H9 (cell line): ENCODE results near the gene CADM1. TPM values are rescaled to one million over a fixed set of nuclear protein-coding genes. Genes with fewer than 3 reads are reported as not detected.

ENCODE experiments used
- DNase-seq: peaks from one replicate; pipeline ENCODE4 v3.0.0-alpha.2; 2017
- H2AFZ ChIP-seq: one replicate; pipeline ENCODE4 v1.6.1; 2013; ENCODE audit warnings: mild to moderate bottlenecking, low read length, control low read depth, moderate library complexity
- H2AK5ac ChIP-seq: 2 replicates; pipeline ENCODE4 v1.6.1; 2013; ENCODE audit warnings: low read length, control low read depth, mixed read lengths; ENCODE audit not compliant: insufficient read length
- H2BK120ac ChIP-seq: one replicate; pipeline ENCODE4 v1.6.1; 2013; ENCODE audit warnings: low read depth, mild to moderate bottlenecking, low read length, control low read depth, inconsistent platforms; ENCODE audit not compliant: poor library complexity, severe bottlenecking
- H2BK12ac ChIP-seq: 2 replicates; pipeline ENCODE4 v1.6.1; 2013; ENCODE audit warnings: low read length, control low read depth, mixed read lengths, low read depth; ENCODE audit not compliant: insufficient read length
- H2BK15ac ChIP-seq: 2 replicates; pipeline ENCODE4 v1.6.1; 2013; ENCODE audit warnings: low read depth, low read length, control low read depth
- H2BK20ac ChIP-seq: one replicate; pipeline ENCODE4 v1.6.1; 2013; ENCODE audit warnings: low read depth, mild to moderate bottlenecking, low read length, control low read depth, inconsistent platforms; ENCODE audit not compliant: poor library complexity, severe bottlenecking
- H2BK5ac ChIP-seq: 2 replicates; pipeline ENCODE4 v1.6.1; 2013; ENCODE audit warnings: low read length, control low read depth, mixed read lengths; ENCODE audit not compliant: insufficient read length
- H3K14ac ChIP-seq: 2 replicates; pipeline ENCODE4 v1.6.1; 2013; ENCODE audit warnings: low read length, control low read depth; ENCODE audit not compliant: insufficient read depth
- H3K18ac ChIP-seq: 2 replicates; pipeline ENCODE4 v1.6.1; 2013; ENCODE audit warnings: low read depth, mild to moderate bottlenecking, mixed read lengths, low read length, control low read depth; ENCODE audit not compliant: insufficient read length
- H3K23ac ChIP-seq: 2 replicates; pipeline ENCODE4 v1.6.1; 2013; ENCODE audit warnings: low read length, control low read depth, mixed read lengths, low read depth; ENCODE audit not compliant: insufficient read length
- H3K23me2 ChIP-seq: 2 replicates; pipeline ENCODE4 v1.6.1; 2013; ENCODE audit warnings: low read depth, mild to moderate bottlenecking, mixed read lengths, low read length, control low read depth; ENCODE audit not compliant: insufficient read length, poor library complexity, severe bottlenecking
- H3K27ac ChIP-seq: 2 replicates; pipeline ENCODE4 v1.5.1; 2013; ENCODE audit warnings: low read length, control low read depth, mixed read lengths, low read depth; ENCODE audit not compliant: insufficient read length
- H3K27me3 ChIP-seq: 2 replicates; pipeline ENCODE4 v1.6.1; 2013; ENCODE audit warnings: low read length, control low read depth, inconsistent platforms; ENCODE audit not compliant: insufficient read depth
- H3K4ac ChIP-seq: 2 replicates; pipeline ENCODE4 v1.6.1; 2013; ENCODE audit warnings: low read depth, mild to moderate bottlenecking, control low read depth, inconsistent platforms, low read length, moderate library complexity
- H3K4me1 ChIP-seq: 2 replicates; pipeline ENCODE4 v1.6.1; 2013; ENCODE audit warnings: low read length, control low read depth, inconsistent platforms; ENCODE audit not compliant: insufficient read depth
- H3K4me2 ChIP-seq: 2 replicates; pipeline ENCODE4 v1.6.1; 2013; ENCODE audit warnings: low read length, control low read depth, mixed read lengths; ENCODE audit not compliant: insufficient read length, insufficient read depth
- H3K56ac ChIP-seq: 2 replicates; pipeline ENCODE4 v1.6.1; 2013; ENCODE audit warnings: low read depth, mild to moderate bottlenecking, mixed read lengths, low read length, control low read depth; ENCODE audit not compliant: insufficient read length
- H3K79me1 ChIP-seq: 2 replicates; pipeline ENCODE4 v1.6.1; 2013; ENCODE audit warnings: low read depth, mild to moderate bottlenecking, moderate library complexity, low read length, control low read depth, inconsistent platforms; ENCODE audit not compliant: insufficient read depth, poor library complexity, severe bottlenecking
- H3K79me2 ChIP-seq: 2 replicates; pipeline ENCODE4 v1.6.1; 2013; ENCODE audit warnings: low read length, control low read depth, inconsistent platforms; ENCODE audit not compliant: insufficient read depth
- H3K9ac ChIP-seq: 2 replicates; pipeline ENCODE4 v1.6.1; 2013; ENCODE audit warnings: low read length, control low read depth, mixed read lengths; ENCODE audit not compliant: insufficient read length; ENCODE audit errors: extremely low read depth
- H3K9me3 ChIP-seq: one replicate; pipeline ENCODE4 v1.6.1; 2013; ENCODE audit warnings: low read depth, low read length, inconsistent platforms; ENCODE audit not compliant: control insufficient read depth
- H3T11ph ChIP-seq: one replicate; pipeline ENCODE4 v1.6.1; 2013; ENCODE audit warnings: mild to moderate bottlenecking, low read length, control low read depth, inconsistent platforms
- H4K20me1 ChIP-seq: one replicate; pipeline ENCODE4 v1.6.1; 2013; ENCODE audit not compliant: control insufficient read depth, insufficient read length, insufficient read depth
- H4K5ac ChIP-seq: 2 replicates; pipeline ENCODE4 v1.6.1; 2013; ENCODE audit warnings: low read depth, mild to moderate bottlenecking, mixed read lengths, low read length, control low read depth; ENCODE audit not compliant: insufficient read length
- H4K8ac ChIP-seq: replicated peaks from 2 replicates; pipeline ENCODE4 v1.6.1; 2013; ENCODE audit warnings: low read length, control low read depth, mixed read lengths, low read depth; ENCODE audit not compliant: insufficient read length
- H4K91ac ChIP-seq: 2 replicates; pipeline ENCODE4 v1.6.1; 2013; ENCODE audit warnings: low read depth, mild to moderate bottlenecking, moderate library complexity, mixed read lengths, low read length, control low read depth; ENCODE audit not compliant: insufficient read length
- H3K27ac Mint-ChIP-seq, 3 experiments: 2 replicates in 2 of 3; 3 replicates in 1 of 3; pipeline ENCODE4 v1.8.0; 2020 to 2021; ENCODE audit warnings: mixed read lengths in 3 of 3, mild to moderate bottlenecking in 1 of 3, moderate library complexity in 1 of 3
- H3K27me3 Mint-ChIP-seq: 2 replicates; pipeline ENCODE4 v1.8.0; 2021; ENCODE audit warnings: low read depth, mild to moderate bottlenecking, moderate library complexity, mixed read lengths
- H3K36me3 Mint-ChIP-seq, 3 experiments: 2 replicates in 2 of 3; 3 replicates in 1 of 3; pipeline ENCODE4 v1.8.0; 2020 to 2021; ENCODE audit warnings: low read depth in 3 of 3, mixed read lengths in 3 of 3; ENCODE audit not compliant: insufficient read depth in 1 of 3
- H3K4me1 Mint-ChIP-seq, 2 experiments: 2 replicates each; pipeline ENCODE4 v1.8.0; 2020; ENCODE audit warnings: mixed read lengths in 2 of 2
- H3K4me3 Mint-ChIP-seq, 2 experiments: 2 replicates in 1 of 2; 3 replicates in 1 of 2; pipeline ENCODE4 v1.8.0; 2020 to 2021; ENCODE audit warnings: mild to moderate bottlenecking in 2 of 2, mixed read lengths in 2 of 2, moderate library complexity in 1 of 2
- H3K9me3 Mint-ChIP-seq, 2 experiments: 2 replicates in 1 of 2; 3 replicates in 1 of 2; pipeline ENCODE4 v1.8.0; 2020; ENCODE audit warnings: mild to moderate bottlenecking in 2 of 2, mixed read lengths in 2 of 2, moderate library complexity in 1 of 2
- WGBS: extraction: QIAGEN DNeasy Blood & Tissue Kit; methylation state at CpG from one replicate; pipeline ENCODE4 v1.1.7; 2013; ENCODE audit warnings: missing lambda C conversion rate, low lambda C conversion rate, mixed read lengths; ENCODE audit not compliant: insufficient read length; ENCODE audit errors: extremely low coverage; 5-methylcytosine and 5-hydroxymethylcytosine counted together
- total RNA-seq: library from RNA; stranded (reverse); gene quantifications from 2 replicates; pipeline ENCODE4 v1.2.1, GENCODE V29; 2021
- TF ChIP-seq, protein P1 (sequence below): fragments of 200-600 bp; sonication (generic); conservative IDR thresholded peaks from 3 replicates; pipeline ENCODE4 v1.8.0; 2021; ENCODE audit warnings: antibody characterized with exemption, mild to moderate bottlenecking

Gene CADM1
- total RNA-seq, 1 experiment from 2014 or later: 11.9 TPM

DNA sequence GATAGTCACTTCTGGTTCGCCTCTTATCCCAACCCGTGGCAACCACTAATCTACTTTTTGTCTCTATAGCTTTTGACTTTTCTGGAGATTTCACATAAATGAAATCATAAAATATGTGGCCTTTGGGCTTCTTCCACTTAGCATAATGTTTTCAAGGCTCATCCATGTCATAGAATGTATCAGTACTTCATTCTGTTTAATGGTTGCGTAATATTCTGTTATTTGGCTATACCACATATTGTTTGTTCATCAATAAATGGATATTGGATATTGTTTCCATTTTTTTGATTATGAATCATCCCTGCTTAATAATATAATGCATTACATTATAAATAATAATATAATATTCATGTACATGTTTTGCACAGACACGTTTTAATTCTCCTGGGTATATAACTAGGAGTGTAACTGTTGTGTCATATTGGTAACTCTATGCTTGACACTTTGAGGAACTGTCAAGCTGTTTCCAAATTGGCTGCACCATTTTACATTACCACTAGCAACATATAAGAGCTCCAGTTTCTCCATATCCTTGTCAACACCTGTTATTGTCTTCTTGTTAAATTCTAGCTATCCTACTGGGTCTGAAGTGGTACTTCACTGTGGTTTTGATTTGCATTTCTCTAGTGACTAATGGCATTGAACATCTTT is 181.5 kb downstream of the CADM1 start:
- H3K27me3 ChIP-seq: no peaks in the 10 kb centered on the region
- no peak overlapping the region for H4K91ac ChIP-seq
- no peak overlapping the region for H3K23ac ChIP-seq
- DNase-seq: no peak
- no peaks in the 10 kb centered on the region for H3K9me3 ChIP-seq
- H3K36me3 Mint-ChIP-seq: no peaks in the 10 kb centered on the region
- H2BK15ac ChIP-seq: no peak overlapping the region
- no peak overlapping the region for H4K5ac ChIP-seq
- H2BK120ac ChIP-seq: no peak overlapping the region
- H3K4me3 Mint-ChIP-seq: no peak overlapping the region
- H3K56ac ChIP-seq: no peak overlapping the region
- H4K20me1 ChIP-seq: no peaks in the 10 kb centered on the region
- H3K9ac ChIP-seq: no peak overlapping the region
- peaks cover 3% of the 10 kb centered on the region for H3K27me3 Mint-ChIP-seq
- H2AFZ ChIP-seq: no peak overlapping the region
- H3K4me2 ChIP-seq: no peak overlapping the region
- H4K8ac ChIP-seq: no peak overlapping the region
- no peak overlapping the region for H2BK20ac ChIP-seq
- H3K9me3 Mint-ChIP-seq: no peaks in the 10 kb centered on the region
- H3K4ac ChIP-seq: no peak overlapping the region
- TF ChIP-seq, protein P1, sequence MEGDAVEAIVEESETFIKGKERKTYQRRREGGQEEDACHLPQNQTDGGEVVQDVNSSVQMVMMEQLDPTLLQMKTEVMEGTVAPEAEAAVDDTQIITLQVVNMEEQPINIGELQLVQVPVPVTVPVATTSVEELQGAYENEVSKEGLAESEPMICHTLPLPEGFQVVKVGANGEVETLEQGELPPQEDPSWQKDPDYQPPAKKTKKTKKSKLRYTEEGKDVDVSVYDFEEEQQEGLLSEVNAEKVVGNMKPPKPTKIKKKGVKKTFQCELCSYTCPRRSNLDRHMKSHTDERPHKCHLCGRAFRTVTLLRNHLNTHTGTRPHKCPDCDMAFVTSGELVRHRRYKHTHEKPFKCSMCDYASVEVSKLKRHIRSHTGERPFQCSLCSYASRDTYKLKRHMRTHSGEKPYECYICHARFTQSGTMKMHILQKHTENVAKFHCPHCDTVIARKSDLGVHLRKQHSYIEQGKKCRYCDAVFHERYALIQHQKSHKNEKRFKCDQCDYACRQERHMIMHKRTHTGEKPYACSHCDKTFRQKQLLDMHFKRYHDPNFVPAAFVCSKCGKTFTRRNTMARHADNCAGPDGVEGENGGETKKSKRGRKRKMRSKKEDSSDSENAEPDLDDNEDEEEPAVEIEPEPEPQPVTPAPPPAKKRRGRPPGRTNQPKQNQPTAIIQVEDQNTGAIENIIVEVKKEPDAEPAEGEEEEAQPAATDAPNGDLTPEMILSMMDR: no peak
- no peak overlapping the region for H2BK12ac ChIP-seq
- no peak overlapping the region for H3K14ac ChIP-seq
- H2AK5ac ChIP-seq: no peak overlapping the region
- H3K4me1 Mint-ChIP-seq: peaks cover 2 to 6% of the 10 kb centered on the region in 2 experiments
- no peak overlapping the region for H3K27ac Mint-ChIP-seq
- no peaks in the 10 kb centered on the region for H3K79me1 ChIP-seq
- no peak overlapping the region for H3T11ph ChIP-seq
- no peaks in the 10 kb centered on the region for H3K79me2 ChIP-seq
- no CpG with 5 or more reads among the region's 4 CpGs for WGBS
- H3K27ac ChIP-seq: no peak overlapping the region
- H3K23me2 ChIP-seq: no peaks in the 10 kb centered on the region
- H3K4me1 ChIP-seq: no peaks in the 10 kb centered on the region
- no peak overlapping the region for H3K18ac ChIP-seq
- H2BK5ac ChIP-seq: no peak overlapping the region
